Sigmoid colon (tissue), 7 donors: ENCODE measurements around the gene NECTIN1. TPM values are rescaled to one million over a fixed set of nuclear protein-coding genes. Genes with fewer than 3 reads are reported as not detected.

ENCODE experiments used
- DNase-seq: peaks from one replicate; pipeline ENCODE4 v3.0.0-alpha.2; 2019
- H3K27ac ChIP-seq, 4 donors: fragments of 200-600 bp; sonication (generic); one replicate each; pipeline ENCODE4 v1.5.1; 2016 to 2019; ENCODE audit warnings: mild to moderate bottlenecking in 1 of 4
- H3K27me3 ChIP-seq, 3 donors: fragments of 200-600 bp; sonication (generic); one replicate each; pipeline ENCODE4 v1.5.1; 2019; ENCODE audit warnings: mild to moderate bottlenecking in 1 of 3
- H3K36me3 ChIP-seq, 4 donors: fragments of 200-600 bp; sonication (generic); one replicate each; pipeline ENCODE4 v1.5.1; 2016 to 2019
- H3K4me1 ChIP-seq, 4 donors: fragments of 200-600 bp; sonication (generic); one replicate each; pipeline ENCODE4 v1.5.1; 2017 to 2019
- H3K4me3 ChIP-seq, 4 donors: fragments of 200-600 bp; sonication (generic); one replicate each; pipeline ENCODE4 v1.5.1; 2017 to 2019; ENCODE audit warnings: mild to moderate bottlenecking in 2 of 4, moderate library complexity in 1 of 4
- H3K9me3 ChIP-seq, 4 donors: fragments of 200-600 bp in 3 of 4; sonication (generic) in 3 of 4; one replicate each; pipeline versions ENCODE4 v1.5.1 to v1.6.1; 2013 to 2019
- CTCF ChIP-seq, 4 experiments: fragments of 450-650 bp in 3 of 4; fragments of 200-600 bp in 1 of 4; IDR thresholded peaks; one replicate each; pipeline ENCODE4 v1.5.1; 2016 to 2019; ENCODE audit warnings: antibody characterized with exemption in 4 of 4, mild to moderate bottlenecking in 3 of 4, moderate library complexity in 2 of 4
- EP300 ChIP-seq, 4 donors: sonication (generic); formaldehyde crosslinking; IDR thresholded peaks; one replicate each; pipeline ENCODE4 v1.6.1; 2017; ENCODE audit warnings: antibody characterized with exemption in 4 of 4
- POLR2A ChIP-seq, 2 donors: fragments of 450-650 bp; IDR thresholded peaks; one replicate each; pipeline ENCODE4 v1.6.1; 2016; ENCODE audit warnings: antibody characterized with exemption in 2 of 2, mild to moderate bottlenecking in 2 of 2, moderate library complexity in 2 of 2
- POLR2AphosphoS5 ChIP-seq, 4 donors: sonication (generic); formaldehyde crosslinking; IDR thresholded peaks; one replicate each; pipeline ENCODE4 v1.6.1; 2017; ENCODE audit warnings: antibody characterized with exemption in 4 of 4
- WGBS, 2 donors: extraction: QIAGEN DNeasy Blood & Tissue Kit; methylation state at CpG; one replicate each; pipeline ENCODE4 v1.1.7; 2013; 5-methylcytosine and 5-hydroxymethylcytosine counted together
- intact Hi-C: fragments of 100-400 bp; cut with DNase I; formaldehyde crosslinking; loops from one replicate; pipeline ENCODE4 v1.15.1; 2023
- polyA plus RNA-seq, 3 donors: library from polyadenylated mRNA; stranded (reverse); fragments of 200-250 nt; gene quantifications; one replicate each; pipeline ENCODE4 v1.2.3, GENCODE V29; 2013
- total RNA-seq, 4 donors: library from RNA; depleted of rRNA; stranded (reverse); fragments of >200 nt; gene quantifications; one replicate each; pipeline ENCODE4 v1.1.0, GENCODE V29; 2016
- donor health status: healthy with polysubstance abuse.
- donor health status: Bipolar disorder and iron deficiency.
- donor health status: healthy.

NECTIN1 gene
- total and polyA plus RNA-seq, 7 donors = 0.16 to 19.0 (median 1.7) TPM

GRCh38 chr11:119745776-119746535 lies 17.0 kb upstream of the NECTIN1 start:
- intact Hi-C loops = no loop called here
- H3K27me3 ChIP-seq = peaks cover 6 to 40% (median 26%) of the 10 kb centered on the region in 3 donors
- H3K4me1 ChIP-seq = peaks cover 0 to 18% (median 11%) of the 10 kb centered on the region in 4 donors
- no peak overlapping the region for H3K4me3 ChIP-seq
- peak; percentile 28 for DNase-seq
- H3K36me3 ChIP-seq = no peaks in the 10 kb centered on the region
- WGBS, 2 donors = 89 to 90% methylated on average over 16 of the region's 16 CpGs
- H3K27ac ChIP-seq = no peak overlapping the region
- H3K9me3 ChIP-seq = no peaks in the 10 kb centered on the region
- TF ChIP-seq CTCF (IDR thresholded peaks at IDR 0.05) = no peak
- no peak for TF ChIP-seq EP300 (IDR thresholded peaks at IDR 0.05)
- TF ChIP-seq POLR2AphosphoS5 (IDR thresholded peaks at IDR 0.05) = no peak
- TF ChIP-seq POLR2A (IDR thresholded peaks at IDR 0.05) = no peak

GRCh38 chr11:119745112-119745511 lies 16.1 kb upstream of the NECTIN1 start:
- Histone ChIP-seq H3K4me3 (no peak overlapping the region), H3K9me3 (no peaks in the 10 kb centered on the region), H3K27me3 (peaks cover 14 to 48% (median 35%) of the 10 kb centered on the region in 3 donors), H3K4me1 (peaks cover 0 to 18% (median 11%) of the 10 kb centered on the region in 4 donors), H3K27ac (no peak overlapping the region), H3K36me3 (no peaks in the 10 kb centered on the region)
- intact Hi-C loops = no loop called here
- 82 to 86% methylated on average over 5 of the region's 5 CpGs for whole genome bisulfite sequencing, 2 donors
- TF ChIP-seq POLR2A (IDR thresholded peaks at IDR 0.05) (no peak), CTCF (IDR thresholded peaks at IDR 0.05) (no peak), EP300 (IDR thresholded peaks at IDR 0.05) (no peak), POLR2AphosphoS5 (IDR thresholded peaks at IDR 0.05) (no peak)
- no peak for DNase-seq

GRCh38 chr11:119744577-119744976 lies 15.6 kb upstream of the NECTIN1 start:
- Histone ChIP-seq H3K27ac (no peak overlapping the region), H3K36me3 (no peaks in the 10 kb centered on the region), H3K4me3 (no peak overlapping the region), H3K27me3 (peaks cover 15 to 48% (median 40%) of the 10 kb centered on the region in 3 donors), H3K4me1 (peaks cover 0 to 18% (median 11%) of the 10 kb centered on the region in 4 donors), H3K9me3 (no peaks in the 10 kb centered on the region)
- TF ChIP-seq POLR2AphosphoS5 (IDR thresholded peaks at IDR 0.05) (no peak), CTCF (IDR thresholded peaks at IDR 0.05) (no peak), EP300 (IDR thresholded peaks at IDR 0.05) (no peak), POLR2A (IDR thresholded peaks at IDR 0.05) (no peak)
- DNase-seq = peak; percentile 20
- intact Hi-C loops = no loop called here
- 90 to 92% methylated on average over 2 of the region's 2 CpGs for WGBS, 2 donors

- no peak overlapping the region for H3K4me3 ChIP-seq
- H3K9me3 ChIP-seq = no peaks in the 10 kb centered on the region
- peaks cover 15 to 56% (median 44%) of the 10 kb centered on the region in 3 donors for H3K27me3 ChIP-seq
- intact Hi-C loops = no loop called here
- no peak for DNase-seq
- no peak overlapping the region for H3K27ac ChIP-seq
- H3K4me1 ChIP-seq = peaks cover 0 to 18% (median 11%) of the 10 kb centered on the region in 4 donors
- whole genome bisulfite sequencing, 2 donors = 17 to 51% methylated on average over 8 of the region's 8 CpGs
- TF ChIP-seq POLR2A (IDR thresholded peaks at IDR 0.05) (no peak), CTCF (IDR thresholded peaks at IDR 0.05) (no peak), EP300 (IDR thresholded peaks at IDR 0.05) (no peak), POLR2AphosphoS5 (IDR thresholded peaks at IDR 0.05) (no peak)
- no peaks in the 10 kb centered on the region for H3K36me3 ChIP-seq
These were observed 14.0 kb upstream of the NECTIN1 start for GRCh38 chr11:119743006-119743405.
